HEK293 (cell line): Measurements from ENCODE around the gene PRMT1.
A peak's percentile ranks its signal among the peaks of the same experiment; 100 is the strongest.

Experiments
- CTCF ChIA-PET: fragments of 350-600 bp; formaldehyde crosslinking; extraction: SDS; loops from one replicate; lab custom pipeline; 2021; ENCODE audit warnings: antibody characterized with exemption; lab: Yijun Ruan, JAX
- POLR2A ChIA-PET: fragments of 300-600 bp; formaldehyde crosslinking; extraction: SDS; loops from one replicate; lab custom pipeline; 2020; ENCODE audit warnings: antibody characterized with exemption, inconsistent platforms; lab: Yijun Ruan, JAX
- H3K27ac ChIP-seq: fragments of 200-500 bp; sonication (Bioruptor generic); 2 replicates; pipeline ENCODE4 v1.5.1; 2014; ENCODE audit warnings: low read depth, low read length, control low read depth, inconsistent platforms; ENCODE audit errors: extremely low read depth
- H3K36me3 ChIP-seq, 2 experiments: fragments of 200-500 bp in 1 of 2; sonication (Bioruptor generic) in 1 of 2; 1 replicate in 1 of 2; 2 replicates in 1 of 2; pipeline ENCODE4 v1.5.1; 2014 to 2017; ENCODE audit warnings: inconsistent platforms in 2 of 2, low read length in 2 of 2; ENCODE audit not compliant: control insufficient read depth in 2 of 2, insufficient read depth in 1 of 2
- H3K4me1 ChIP-seq: fragments of 200-500 bp; sonication (Bioruptor generic); 2 replicates; pipeline ENCODE4 v1.5.1; 2014; ENCODE audit warnings: mild to moderate bottlenecking, low read length, inconsistent platforms; ENCODE audit not compliant: control insufficient read depth, insufficient read depth
- H3K4me3 ChIP-seq: 2 replicates; pipeline ENCODE4 v1.5.1; 2011; ENCODE audit warnings: low read depth, mild to moderate bottlenecking, control low read depth, low read length, moderate library complexity
- H3K9me3 ChIP-seq: fragments of 200-500 bp; sonication (Bioruptor generic); 2 replicates; pipeline ENCODE4 v1.5.1; 2014; ENCODE audit warnings: low read depth, low read length, inconsistent platforms; ENCODE audit not compliant: control insufficient read depth, insufficient read depth
- BCL11A ChIP-seq: fragments of 450-650 bp; formaldehyde crosslinking; IDR thresholded peaks from 2 replicates; pipeline ENCODE4 v1.5.1; 2016; ENCODE audit warnings: low read depth, missing biosample characterization, missing genetic modification characterization
- EGR2 ChIP-seq: fragments of 450-650 bp; formaldehyde crosslinking; IDR thresholded peaks from 2 replicates; pipeline ENCODE4 v1.5.1; 2016; ENCODE audit warnings: low read depth, missing biosample characterization, missing genetic modification characterization
- GFI1B ChIP-seq: fragments of 450-650 bp; formaldehyde crosslinking; IDR thresholded peaks from 2 replicates; pipeline ENCODE4 v1.5.1; 2016; ENCODE audit warnings: missing biosample characterization, missing genetic modification characterization
- GLIS1 ChIP-seq: fragments of 450-650 bp; formaldehyde crosslinking; IDR thresholded peaks from 2 replicates; pipeline ENCODE4 v1.5.1; 2016; ENCODE audit warnings: missing biosample characterization, missing genetic modification characterization
- KLF8 ChIP-seq: fragments of 450-650 bp; formaldehyde crosslinking; IDR thresholded peaks from 2 replicates; pipeline ENCODE4 v1.5.1; 2016; ENCODE audit warnings: missing biosample characterization, missing genetic modification characterization
- MEIS1 ChIP-seq: sonication (generic); formaldehyde crosslinking; IDR thresholded peaks from 2 replicates; pipeline ENCODE4 v1.8.1; 2022; ENCODE audit warnings: missing genetic modification reagents, mild to moderate bottlenecking, borderline replicate concordance
- PATZ1 ChIP-seq: fragments of 450-650 bp; formaldehyde crosslinking; IDR thresholded peaks from 2 replicates; pipeline ENCODE4 v1.5.1; 2016; ENCODE audit warnings: missing biosample characterization, missing genetic modification characterization
- PRDM4 ChIP-seq: fragments of 450-650 bp; formaldehyde crosslinking; IDR thresholded peaks from 2 replicates; pipeline ENCODE4 v1.5.1; 2017; ENCODE audit warnings: missing biosample characterization, missing genetic modification characterization
- SCRT2 ChIP-seq: fragments of 450-650 bp; formaldehyde crosslinking; IDR thresholded peaks from 2 replicates; pipeline ENCODE4 v1.5.1; 2016; ENCODE audit warnings: missing biosample characterization, missing genetic modification characterization
- WT1 ChIP-seq: fragments of 450-650 bp; formaldehyde crosslinking; IDR thresholded peaks from 2 replicates; pipeline ENCODE4 v1.5.1; 2016; ENCODE audit warnings: missing biosample characterization, missing genetic modification characterization
- YY2 ChIP-seq: fragments of 450-650 bp; formaldehyde crosslinking; IDR thresholded peaks from 2 replicates; pipeline ENCODE4 v1.5.1; 2016; ENCODE audit warnings: missing biosample characterization, missing genetic modification characterization
- ZBTB17 ChIP-seq: fragments of 450-650 bp; formaldehyde crosslinking; IDR thresholded peaks from 2 replicates; pipeline ENCODE4 v1.5.1; 2016; ENCODE audit warnings: missing biosample characterization, missing genetic modification characterization
- ZNF121 ChIP-seq: fragments of 450-650 bp; formaldehyde crosslinking; IDR thresholded peaks from 2 replicates; pipeline ENCODE4 v1.5.1; 2016; ENCODE audit warnings: missing biosample characterization, missing genetic modification characterization
- ZNF155 ChIP-seq: fragments of 450-650 bp; formaldehyde crosslinking; IDR thresholded peaks from 2 replicates; pipeline ENCODE4 v1.5.1; 2016; ENCODE audit warnings: missing biosample characterization, missing genetic modification characterization
- ZNF311 ChIP-seq: fragments of 450-650 bp; formaldehyde crosslinking; IDR thresholded peaks from 2 replicates; pipeline ENCODE4 v1.5.1; 2017; ENCODE audit warnings: missing biosample characterization, missing genetic modification characterization, borderline replicate concordance
- ZNF324 ChIP-seq: fragments of 450-650 bp; formaldehyde crosslinking; IDR thresholded peaks from 2 replicates; pipeline ENCODE4 v1.5.1; 2016; ENCODE audit warnings: missing biosample characterization, missing genetic modification characterization
- ZNF335 ChIP-seq: fragments of 450-650 bp; formaldehyde crosslinking; conservative IDR thresholded peaks from 2 replicates; pipeline ENCODE4 v1.5.1; 2016; ENCODE audit warnings: missing biosample characterization, missing genetic modification characterization
- ZNF391 ChIP-seq: fragments of 450-650 bp; formaldehyde crosslinking; IDR thresholded peaks from 2 replicates; pipeline ENCODE4 v1.5.1; 2016; ENCODE audit warnings: low read depth, missing biosample characterization, missing genetic modification characterization, borderline replicate concordance
- ZNF394 ChIP-seq: fragments of 450-650 bp; formaldehyde crosslinking; IDR thresholded peaks from 2 replicates; pipeline ENCODE4 v1.5.1; 2016; ENCODE audit warnings: missing biosample characterization, missing genetic modification characterization, mild to moderate bottlenecking, moderate library complexity, borderline replicate concordance
- ZNF521 ChIP-seq: fragments of 450-650 bp; formaldehyde crosslinking; IDR thresholded peaks from 2 replicates; pipeline ENCODE4 v1.5.1; 2017; ENCODE audit warnings: missing biosample characterization, mild to moderate bottlenecking, missing genetic modification characterization
- ZNF561 ChIP-seq: fragments of 450-650 bp; IDR thresholded peaks from 2 replicates; pipeline ENCODE4 v1.5.1; 2018; ENCODE audit warnings: missing biosample characterization, missing genetic modification characterization, borderline replicate concordance
- ZNF596 ChIP-seq: fragments of 450-650 bp; IDR thresholded peaks from 2 replicates; pipeline ENCODE4 v1.5.0; 2018; ENCODE audit warnings: missing biosample characterization, mild to moderate bottlenecking, missing genetic modification characterization, moderate library complexity
- ZNF747 ChIP-seq: fragments of 450-650 bp; formaldehyde crosslinking; IDR thresholded peaks from 2 replicates; pipeline ENCODE4 v1.5.1; 2016; ENCODE audit warnings: missing biosample characterization, missing genetic modification characterization
- ZNF830 ChIP-seq: fragments of 450-650 bp; IDR thresholded peaks from 2 replicates; pipeline ENCODE4 v1.5.0; 2018; ENCODE audit warnings: missing biosample characterization, missing genetic modification characterization, low read depth, mild to moderate bottlenecking, moderate library complexity

Gene PRMT1

GRCh38 chr19:49689133-49690078, 12.3 kb downstream of the PRMT1 start, which contains the start of gene ADM5:
TSS of gene ADM5 (plus strand) at chr19:49689594. CDS start at chr19:49689838, 244 bp downstream.
- Histone ChIP-seq H3K27ac (no peak within 1 kb of the TSS; the same call in 1 of the 2 replicates), H3K9me3 (no peaks in the 10 kb centered on the region), H3K36me3 (peaks cover 7 to 43% of the 10 kb centered on the region in 2 experiments), H3K4me1 (peaks cover 8% of the 10 kb centered on the region), H3K4me3 (no peak within 1 kb of the TSS)
- POLR2A ChIA-PET, result interaction anchor here (1.2 to 1.4 kb wide), 2 partner anchors 13 to 77 kb away, joined by 3 to 7 read pairs; partner anchors contain the start of gene AP2A1
- CTCF ChIA-PET, result interaction anchor here (0.7 kb wide), 1 partner anchor 172 kb away, joined by 3 read pairs; no protein-coding TSS in a partner anchor
- TF ChIP-seq ZNF121 (tag by site-specific recombination), result 0 out of 2 replicates have a peak, but pooled peaks have one; percentile 37
- TF ChIP-seq MEIS1 (CRISPR knock-in tag), result no peak
- peak; percentile 45; the same call in 1 of the 2 replicates for TF ChIP-seq KLF8 (tag by site-specific recombination)
- no peak for TF ChIP-seq GLIS1 (tag by site-specific recombination)
- TF ChIP-seq ZNF394 (tag by site-specific recombination), result no peak
- TF ChIP-seq PATZ1 (tag by site-specific recombination), result 0 out of 2 replicates have a peak, but pooled peaks have one; percentile 2
- TF ChIP-seq ZNF324, result no peak
- TF ChIP-seq ZNF391, result no peak
- no peak for TF ChIP-seq ZNF311 (tag by site-specific recombination)
- no peak for TF ChIP-seq ZBTB17

GRCh38 chr19:49690079-49690655, 13.1 kb downstream of the PRMT1 start:
- Histone ChIP-seq H3K4me3 (no peak overlapping the region), H3K9me3 (no peaks in the 10 kb centered on the region), H3K36me3 (peaks cover 5 to 36% of the 10 kb centered on the region in 2 experiments), H3K27ac (no peak overlapping the region; the same call in 1 of the 2 replicates), H3K4me1 (peaks cover 8% of the 10 kb centered on the region)
- TF ChIP-seq PRDM4 (tag by site-specific recombination) (peak; percentile 42; the same call in 1 of the 2 replicates), SCRT2 (tag by site-specific recombination) (no peak)
- CTCF ChIA-PET, result interaction anchor here (0.6 to 1.1 kb wide), 3 partner anchors 9 to 27 kb away, joined by 3 to 6 read pairs (median 3); no protein-coding TSS in a partner anchor
- POLR2A ChIA-PET, result interaction anchor here (1.2 to 1.4 kb wide), 2 partner anchors 14 to 76 kb away, joined by 3 to 7 read pairs; partner anchors contain the start of gene AP2A1

GRCh38 chr19:49690656-49691242, 13.7 kb downstream of the PRMT1 start, which contains the start of gene CPT1C:
TSS of gene CPT1C (plus strand) at chr19:49691116. CDS start at chr19:49692253, 1,137 bp downstream.
- no peak within 1 kb of the TSS; the same call in 1 of the 2 replicates for H3K27ac ChIP-seq
- peaks cover 0 to 30% of the 10 kb centered on the region in 2 experiments; a peak in 2 of 3 replicates for H3K36me3 ChIP-seq
- no peak for TF ChIP-seq EGR2 (tag by site-specific recombination)
- no peak for TF ChIP-seq WT1 (tag by site-specific recombination)
- no peak for TF ChIP-seq ZNF155
- no peak for TF ChIP-seq SCRT2 (tag by site-specific recombination)
- TF ChIP-seq ZNF561 (tag by site-specific recombination), result no peak
- no peak for TF ChIP-seq ZNF596
- TF ChIP-seq GFI1B (tag by site-specific recombination), result no peak
- TF ChIP-seq ZNF391, result no peak
- no peak for TF ChIP-seq YY2 (tag by site-specific recombination)
- no peak for TF ChIP-seq ZNF747 (tag by site-specific recombination)
- peak; percentile 27; the same call in 1 of the 2 replicates for TF ChIP-seq ZNF335 (tag by site-specific recombination)
- TF ChIP-seq BCL11A, result no peak
- no peak for TF ChIP-seq ZNF521
- no peak for TF ChIP-seq ZNF830 (tag by site-specific recombination)

More at GRCh38 chr19:49690656-49691242, 13.7 kb downstream of the PRMT1 start, which contains the start of gene CPT1C:
- ChIA-PET CTCF (interaction anchor here (0.6 to 1.1 kb wide), 3 partner anchors 10 to 27 kb away, joined by 3 to 6 read pairs (median 3); no protein-coding TSS in a partner anchor), POLR2A (no interaction called here)
- H3K4me3 ChIP-seq, result no peak within 1 kb of the TSS
- peaks cover 8% of the 10 kb centered on the region for H3K4me1 ChIP-seq
- no peaks in the 10 kb centered on the region for H3K9me3 ChIP-seq
